ENCODE measurements around the gene GJB1.
"Not testable (repeated sequence)": the region's sequence is repeated elsewhere in the genome, so short reads cannot be mapped to it uniquely, and the experiment has no call there.

GJB1 gene

GRCh38 chrX:71256856-71257255 lies 33.8 kb downstream of the GJB1 start:
- no peak for ATAC-seq

- not testable (repeated sequence) for ATAC-seq
These were observed 45.6 kb downstream of the GJB1 start for GRCh38 chrX:71268624-71269023.

- no peak for ATAC-seq
These were observed 46.9 kb downstream of the GJB1 start for GRCh38 chrX:71269801-71270395.

GRCh38 chrX:71272313-71272712 lies 49.3 kb downstream of the GJB1 start:
- not testable (repeated sequence) for ATAC-seq
